OCI-LY1 (cell line): ENCODE data around the gene HGFAC.

ENCODE experiments used
- H2AFZ ChIP-seq: fragments of 200-600 bp; sonication (generic), shearing (Covaris generic); 2 replicates; pipeline ENCODE4 v1.6.0; 2014; ENCODE audit warnings: antibody characterized with exemption, mild to moderate bottlenecking, low read length
- H3F3A ChIP-seq: fragments of 200-600 bp; sonication (generic), shearing (Covaris generic); 2 replicates; pipeline ENCODE4 v1.6.0; 2014; ENCODE audit warnings: mild to moderate bottlenecking, antibody characterized with exemption, low read length, moderate library complexity; ENCODE audit not compliant: insufficient read depth
- H3K27ac ChIP-seq: fragments of 200-600 bp; sonication (generic); 2 replicates; pipeline ENCODE4 v1.5.1; 2014; ENCODE audit warnings: low read length, mixed run types, mild to moderate bottlenecking, low read depth; ENCODE audit not compliant: poor library complexity, severe bottlenecking
- H3K27me3 ChIP-seq: fragments of 200-600 bp; sonication (generic); 2 replicates; pipeline ENCODE4 v1.6.0; 2014; ENCODE audit warnings: antibody characterized with exemption, mild to moderate bottlenecking, low read length, moderate library complexity; ENCODE audit not compliant: insufficient read depth
- H3K36me3 ChIP-seq: fragments of 200-600 bp; sonication (generic); 2 replicates; pipeline ENCODE4 v1.6.1; 2014; ENCODE audit warnings: mild to moderate bottlenecking, antibody characterized with exemption, low read length, moderate library complexity, mixed read lengths; ENCODE audit not compliant: insufficient read depth
- H3K4me1 ChIP-seq: fragments of 200-600 bp; sonication (generic); 2 replicates; pipeline ENCODE4 v1.5.1; 2014; ENCODE audit warnings: mild to moderate bottlenecking, low read length, moderate library complexity; ENCODE audit not compliant: insufficient read depth, severe bottlenecking
- H3K4me2 ChIP-seq: fragments of 200-600 bp; sonication (generic), shearing (Covaris generic); 2 replicates; pipeline ENCODE4 v1.6.1; 2014; ENCODE audit warnings: low read length
- H3K4me3 ChIP-seq: fragments of 200-600 bp; sonication (generic); 2 replicates; pipeline ENCODE4 v1.5.1; 2014; ENCODE audit warnings: low read length, low read depth, mild to moderate bottlenecking, mixed read lengths; ENCODE audit not compliant: poor library complexity, severe bottlenecking
- H3K79me2 ChIP-seq: fragments of 200-600 bp; shearing (Covaris generic); 2 replicates; pipeline ENCODE4 v1.6.1; 2016; ENCODE audit warnings: mixed run types, low read length, mixed read lengths; ENCODE audit not compliant: insufficient read depth
- H3K9ac ChIP-seq: fragments of 200-600 bp; sonication (generic), shearing (Covaris generic); 2 replicates; pipeline ENCODE4 v1.6.1; 2014; ENCODE audit warnings: mild to moderate bottlenecking, low read length, mixed read lengths
- H3K9me2 ChIP-seq: fragments of 200-600 bp; sonication (generic), shearing (Covaris generic); 2 replicates; pipeline ENCODE4 v1.6.1; 2014; ENCODE audit warnings: low read depth, mild to moderate bottlenecking, low read length, mixed read lengths
- H3K9me3 ChIP-seq: fragments of 200-600 bp; shearing (Covaris generic); 2 replicates; pipeline ENCODE4 v1.6.1; 2014; ENCODE audit warnings: low read length, mixed read lengths
- H4K20me1 ChIP-seq: fragments of 200-600 bp; sonication (generic), shearing (Covaris generic); 2 replicates; pipeline ENCODE4 v1.6.0; 2016; ENCODE audit warnings: mild to moderate bottlenecking, low read length; ENCODE audit not compliant: insufficient read depth
- CTCF ChIP-seq: fragments of 200-600 bp; sonication (generic), shearing (Covaris generic); IDR thresholded peaks from 2 replicates; pipeline ENCODE4 v1.5.1; 2017; ENCODE audit warnings: mild to moderate bottlenecking, antibody characterized with exemption, low read length, moderate library complexity, mixed read lengths
- EZH2 ChIP-seq: fragments of 200-600 bp; sonication (generic), shearing (Covaris generic); IDR thresholded peaks from 2 replicates; pipeline ENCODE4 v1.8.0; 2017; ENCODE audit warnings: borderline replicate concordance, mixed run types, mild to moderate bottlenecking, antibody characterized with exemption, low read length, moderate library complexity, mixed read lengths

Gene HGFAC

DNA sequence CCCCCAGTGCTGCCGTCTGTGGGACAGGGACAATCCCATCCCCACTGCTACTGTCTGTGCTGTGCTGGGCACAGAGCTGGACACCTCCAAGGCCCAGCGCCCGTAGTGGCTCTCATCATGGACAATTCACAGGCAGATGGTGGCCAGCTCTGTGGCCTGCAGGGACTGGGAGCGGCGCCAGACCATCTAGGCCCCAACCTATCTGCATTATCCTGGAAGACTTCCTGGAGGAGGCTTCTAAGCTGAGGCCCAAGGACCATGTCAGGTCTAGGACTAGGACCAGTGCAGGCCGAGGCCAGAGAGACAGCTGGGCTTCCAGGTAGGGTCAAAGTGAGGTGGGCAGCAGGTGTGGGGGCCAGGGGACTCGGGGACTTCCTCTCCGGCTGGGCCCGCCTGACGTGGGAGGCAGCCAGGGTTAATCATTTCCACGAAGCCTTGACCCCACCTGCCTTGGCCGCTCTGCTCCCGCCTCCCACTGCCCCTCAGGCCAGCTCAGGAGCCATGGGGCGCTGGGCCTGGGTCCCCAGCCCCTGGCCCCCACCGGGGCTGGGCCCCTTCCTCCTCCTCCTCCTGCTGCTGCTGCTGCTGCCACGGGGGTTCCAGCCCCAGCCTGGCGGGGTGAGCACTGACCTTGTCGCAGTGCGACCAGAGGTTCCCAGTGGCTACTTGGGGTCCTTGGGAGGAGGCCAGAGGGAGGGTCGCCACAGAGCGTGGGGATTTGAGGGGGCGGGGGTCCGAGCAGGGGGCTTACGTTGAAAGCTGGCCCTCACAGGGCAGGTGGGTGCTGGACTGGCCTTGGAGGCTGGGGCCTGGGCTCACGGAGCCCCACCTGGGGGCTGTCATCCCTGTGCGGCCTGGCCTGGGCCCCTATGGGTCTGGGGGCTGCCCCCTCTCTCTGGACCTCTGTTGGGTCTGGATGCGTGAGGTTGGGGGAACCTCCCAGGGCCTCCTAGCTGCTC lies at the start of gene HGFAC:
Gene HGFAC, plus strand, starts transcription at position 468 of the 959 bp plus-strand sequence. Its CDS starts 34 bp downstream, at position 502.
- no peaks in the 10 kb centered on the region for H3K36me3 ChIP-seq

DNA sequence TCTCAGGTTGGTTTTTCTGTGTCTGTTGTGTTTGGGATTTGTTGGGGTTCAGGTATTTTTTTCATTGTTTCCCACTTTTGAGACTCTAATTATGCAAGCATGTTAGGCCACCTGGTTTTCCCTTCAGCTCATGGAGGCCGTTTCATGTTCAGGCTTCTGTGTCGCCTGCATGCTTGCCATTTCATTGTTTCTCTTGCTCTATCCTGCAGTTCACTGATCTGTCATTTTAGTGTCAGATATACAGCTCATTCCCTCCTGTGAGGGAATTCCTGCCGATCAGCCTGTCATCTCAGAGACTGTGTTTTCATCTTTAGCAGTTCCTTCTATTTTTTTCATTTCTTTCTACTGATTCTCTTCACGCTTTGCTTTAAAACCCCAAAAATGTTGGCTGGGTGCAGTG lies 49.4 kb upstream of the HGFAC start:
- no peak overlapping the region for H3K4me3 ChIP-seq

More for the DNA sequence above, at the start of gene HGFAC:
- Histone ChIP-seq H3K9ac (no peak within 1 kb of the TSS), H3K79me2 (no peaks in the 10 kb centered on the region), H3F3A (no peaks in the 10 kb centered on the region), H3K4me2 (no peak within 1 kb of the TSS), H3K4me3 (no peak within 1 kb of the TSS), H2AFZ (no peak within 1 kb of the TSS), H3K4me1 (no peaks in the 10 kb centered on the region), H3K9me3 (no peaks in the 10 kb centered on the region), H3K27ac (no peak within 1 kb of the TSS), H3K9me2 (no peaks in the 10 kb centered on the region), H4K20me1 (no peaks in the 10 kb centered on the region), H3K27me3 (no peaks in the 10 kb centered on the region)
- TF ChIP-seq CTCF (no peak), EZH2 (no peak)

GRCh38 chr4:3393171-3393570 lies 48.6 kb upstream of the HGFAC start:
- TF ChIP-seq EZH2 (no peak), CTCF (no peak)
- Histone ChIP-seq H3K27me3 (no peaks in the 10 kb centered on the region), H3K36me3 (no peaks in the 10 kb centered on the region), H3K4me2 (no peak overlapping the region), H2AFZ (no peak overlapping the region), H3K9me2 (no peaks in the 10 kb centered on the region), H3K9me3 (no peaks in the 10 kb centered on the region), H3F3A (no peaks in the 10 kb centered on the region), H3K9ac (no peak overlapping the region), H3K79me2 (no peaks in the 10 kb centered on the region), H3K27ac (no peak overlapping the region), H3K4me3 (no peak overlapping the region), H3K4me1 (no peaks in the 10 kb centered on the region), H4K20me1 (no peaks in the 10 kb centered on the region)

More for the DNA sequence above, 49.4 kb upstream of the HGFAC start:
- Histone ChIP-seq H3K9me2 (no peaks in the 10 kb centered on the region), H4K20me1 (no peaks in the 10 kb centered on the region), H3F3A (no peaks in the 10 kb centered on the region), H3K4me2 (no peak overlapping the region), H3K9ac (no peak overlapping the region), H3K27ac (no peak overlapping the region), H3K79me2 (no peaks in the 10 kb centered on the region), H2AFZ (no peak overlapping the region), H3K4me1 (no peaks in the 10 kb centered on the region), H3K9me3 (no peaks in the 10 kb centered on the region), H3K27me3 (no peaks in the 10 kb centered on the region), H3K36me3 (no peaks in the 10 kb centered on the region)
- TF ChIP-seq CTCF (no peak), EZH2 (no peak)
